Stimulated activated CD8-positive, alpha-beta memory T cell treated with anti-CD3 and anti-CD28 coated beads, Interleukin-2, amount 100 ng/mL, for 1 hour (primary cell): ENCODE measurements around the gene LDLRAD3.

Source experiments
- DNase-seq, 2 donors: peaks; one replicate each; pipeline ENCODE4 v3.0.0-alpha.2; 2020; ENCODE audit warnings: low read depth in 2 of 2

LDLRAD3 gene

GRCh38 chr11:36103933-36104530 is 160.2 kb downstream of the LDLRAD3 start:
- no peak for DNase-seq

GRCh38 chr11:36104660-36104992 is 160.8 kb downstream of the LDLRAD3 start:
- no peak for DNase-seq

- no peak for DNase-seq
These were observed 162.1 kb downstream of the LDLRAD3 start for GRCh38 chr11:36105743-36106581.

GRCh38 chr11:36107547-36107946 is 163.7 kb downstream of the LDLRAD3 start:
- no peak for DNase-seq

GRCh38 chr11:36108881-36109589 is 165.2 kb downstream of the LDLRAD3 start:
- no peak for DNase-seq

- no peak for DNase-seq
These were observed 165.7 kb downstream of the LDLRAD3 start for GRCh38 chr11:36109590-36109849.

GRCh38 chr11:36109850-36110606 is 166.2 kb downstream of the LDLRAD3 start:
- DNase-seq = no peak

GRCh38 chr11:36110668-36111410 is 167.0 kb downstream of the LDLRAD3 start:
- DNase-seq = no peak

GRCh38 chr11:36114095-36114494 is 170.2 kb downstream of the LDLRAD3 start:
- no peak for DNase-seq

- DNase-seq = no peak
These were observed 171.5 kb downstream of the LDLRAD3 start for GRCh38 chr11:36115378-36115801.

GRCh38 chr11:36116161-36116560 is 172.3 kb downstream of the LDLRAD3 start:
- no peak for DNase-seq

GRCh38 chr11:36118084-36118483 is 174.2 kb downstream of the LDLRAD3 start:
- DNase-seq = no peak

- DNase-seq = no peak
These were observed 175.4 kb downstream of the LDLRAD3 start for GRCh38 chr11:36119300-36119699.

- no peak for DNase-seq
These were observed 177.2 kb downstream of the LDLRAD3 start for GRCh38 chr11:36121054-36121453.

- DNase-seq = no peak
These were observed 178.8 kb downstream of the LDLRAD3 start for GRCh38 chr11:36122671-36123070.

GRCh38 chr11:36123336-36124101 is 179.7 kb downstream of the LDLRAD3 start:
- DNase-seq = no peak

- DNase-seq = no peak
These were observed 182.8 kb downstream of the LDLRAD3 start for GRCh38 chr11:36126678-36127077.

GRCh38 chr11:36127550-36127949 is 183.7 kb downstream of the LDLRAD3 start:
- no peak for DNase-seq

- no peak for DNase-seq
These were observed 186.1 kb downstream of the LDLRAD3 start for GRCh38 chr11:36129955-36130354.

- DNase-seq = no peak
These were observed 186.5 kb downstream of the LDLRAD3 start for GRCh38 chr11:36130401-36130800.
